Sigmoid colon (tissue), 3 donors: Measurements from ENCODE around the gene DDX1.

Experiments used
- CTCF ChIP-seq, 4 experiments: fragments of 450-650 bp in 3 of 4; fragments of 200-600 bp in 1 of 4; IDR thresholded peaks; one replicate each; pipeline ENCODE4 v1.5.1; 2016 to 2019; ENCODE audit warnings: antibody characterized with exemption in 4 of 4, mild to moderate bottlenecking in 3 of 4, moderate library complexity in 2 of 4
- POLR2A ChIP-seq, 2 donors: fragments of 450-650 bp; IDR thresholded peaks; one replicate each; pipeline ENCODE4 v1.6.1; 2016; ENCODE audit warnings: antibody characterized with exemption in 2 of 2, mild to moderate bottlenecking in 2 of 2, moderate library complexity in 2 of 2

- TF ChIP-seq CTCF (IDR thresholded peaks at IDR 0.05) (no peak), POLR2A (IDR thresholded peaks at IDR 0.05) (no peak)
Measured at GRCh38 chr2:15543053-15543452, 48.6 kb upstream of the DDX1 start.
